HepG2 (cell line): Measurements from ENCODE around the gene SMARCD1. TPM values are rescaled to one million over a fixed set of nuclear protein-coding genes. Genes with fewer than 3 reads are reported as not detected.
A peak's percentile ranks its signal among the peaks of the same experiment; 100 is the strongest.

Experiments used
- ATF1 ChIP-seq: IDR thresholded peaks from 2 replicates; pipeline ENCODE4 v1.6.1; 2016; ENCODE audit warnings: mild to moderate bottlenecking, control low read depth
- ATF3 ChIP-seq: sonication (generic); formaldehyde crosslinking; IDR thresholded peaks from 2 replicates; pipeline ENCODE4 v1.4.0; 2020; ENCODE audit warnings: missing genetic modification reagents
- BATF2 ChIP-seq: sonication (generic); formaldehyde crosslinking; IDR thresholded peaks from 2 replicates; pipeline ENCODE4 v1.8.0; 2022; ENCODE audit warnings: mild to moderate bottlenecking, missing genetic modification reagents, moderate library complexity
- CSRNP2 ChIP-seq: sonication (generic); formaldehyde crosslinking; conservative IDR thresholded peaks from 2 replicates; pipeline ENCODE4 v1.8.0; 2022; ENCODE audit warnings: low read depth, missing genetic modification reagents
- GATAD1 ChIP-seq: IDR thresholded peaks from 2 replicates; pipeline ENCODE4 v1.6.1; 2016; ENCODE audit warnings: missing genetic modification reagents, missing compliant biosample characterization
- NONO ChIP-seq, 2 experiments: fragments of 450-650 bp in 1 of 2; sonication (generic) in 1 of 2; formaldehyde crosslinking in 1 of 2; IDR thresholded peaks in 1 of 2; conservative IDR thresholded peaks in 1 of 2; 2 replicates each; pipeline versions ENCODE4 v1.6.1 to v1.8.0; 2017 to 2022; ENCODE audit warnings: mild to moderate bottlenecking in 1 of 2, missing genetic modification reagents in 1 of 2, moderate library complexity in 1 of 2
- PREB ChIP-seq: sonication (generic); formaldehyde crosslinking; IDR thresholded peaks from 2 replicates; pipeline ENCODE4 v1.4.0; 2020; ENCODE audit warnings: missing genetic modification reagents
- RBFOX2 ChIP-seq: fragments of 200-400 bp; formaldehyde crosslinking; IDR thresholded peaks from 2 replicates; pipeline ENCODE4 v1.6.1; 2017; ENCODE audit warnings: low read depth, mild to moderate bottlenecking, low read length
- SIX4 ChIP-seq: sonication (generic); formaldehyde crosslinking; IDR thresholded peaks from 2 replicates; pipeline ENCODE4 v1.4.0; 2020; ENCODE audit warnings: missing genetic modification reagents
- SOX5 ChIP-seq: IDR thresholded peaks from 2 replicates; pipeline ENCODE4 v1.6.1; 2016; ENCODE audit warnings: borderline replicate concordance
- TEAD2 ChIP-seq: sonication (generic); formaldehyde crosslinking; IDR thresholded peaks from 2 replicates; pipeline ENCODE4 v1.9.0; 2021; ENCODE audit warnings: missing genetic modification reagents
- TFDP1 ChIP-seq: IDR thresholded peaks from 2 replicates; pipeline ENCODE4 v1.6.1; 2016; ENCODE audit warnings: missing compliant biosample characterization, missing genetic modification reagents, borderline replicate concordance
- ZBTB39 ChIP-seq: sonication (generic); formaldehyde crosslinking; IDR thresholded peaks from 2 replicates; pipeline ENCODE4 v1.5.0; 2020; ENCODE audit warnings: missing genetic modification reagents
- ZMAT3 ChIP-seq: sonication (generic); formaldehyde crosslinking; conservative IDR thresholded peaks from 2 replicates; pipeline ENCODE4 v1.7.0; 2021; ENCODE audit warnings: missing genetic modification reagents
- ZMAT5 ChIP-seq: sonication (generic); formaldehyde crosslinking; IDR thresholded peaks from 2 replicates; pipeline ENCODE4 v1.5.0; 2020; ENCODE audit warnings: mild to moderate bottlenecking, low read depth, missing genetic modification reagents, borderline replicate concordance
- ZNF101 ChIP-seq: sonication (generic); formaldehyde crosslinking; IDR thresholded peaks from 2 replicates; pipeline ENCODE4 v1.4.0; 2020; ENCODE audit warnings: mild to moderate bottlenecking, low read depth, missing genetic modification reagents, borderline replicate concordance
- ZNF121 ChIP-seq: sonication (generic); formaldehyde crosslinking; IDR thresholded peaks from 2 replicates; pipeline ENCODE4 v1.5.0; 2020; ENCODE audit warnings: mild to moderate bottlenecking, missing genetic modification reagents
- ZNF446 ChIP-seq: sonication (generic); formaldehyde crosslinking; IDR thresholded peaks from 2 replicates; pipeline ENCODE4 v1.5.0; 2020; ENCODE audit warnings: mild to moderate bottlenecking, missing genetic modification reagents
- ZNF552 ChIP-seq: sonication (generic); formaldehyde crosslinking; IDR thresholded peaks from 2 replicates; pipeline ENCODE4 v1.9.0; 2022; ENCODE audit warnings: missing genetic modification reagents, mild to moderate bottlenecking, borderline replicate concordance
- ZNF75D ChIP-seq: sonication (generic); formaldehyde crosslinking; IDR thresholded peaks from 2 replicates; pipeline ENCODE4 v1.8.1; 2023; ENCODE audit warnings: missing genetic modification reagents, mild to moderate bottlenecking, borderline replicate concordance
- ZNF878 ChIP-seq: sonication (generic); formaldehyde crosslinking; IDR thresholded peaks from 2 replicates; pipeline ENCODE4 v1.8.1; 2023; ENCODE audit warnings: mild to moderate bottlenecking, missing genetic modification reagents, moderate library complexity
- ZSCAN29 ChIP-seq: sonication (generic); formaldehyde crosslinking; conservative IDR thresholded peaks from 2 replicates; pipeline ENCODE4 v1.4.0; 2020; ENCODE audit warnings: mild to moderate bottlenecking, missing genetic modification reagents
- polyA plus RNA-seq, 8 experiments: library from polyadenylated mRNA; depleted of rRNA in 3 of 8; stranded (reverse) in 7 of 8; unstranded in 1 of 8; fragments of >200 nt; fragmentation: Illumina TruSeq in 4 of 8; extraction: Trizol in 4 of 8; gene quantifications; 2 replicates each; pipeline versions ENCODE4 v1.2.1 to v1.2.3, GENCODE V29; 2011 to 2016; ENCODE audit warnings: low read depth in 4 of 8, missing spikeins in 1 of 8, mixed read lengths in 1 of 8; ENCODE audit not compliant: insufficient read depth in 1 of 8
- total RNA-seq, 5 experiments: library from RNA; depleted of rRNA; stranded (reverse); fragments of >200 nt; fragmentation: Illumina TruSeq; extraction: Trizol; gene quantifications; 2 replicates each; pipeline ENCODE4 v1.2.3, GENCODE V29; 2016; ENCODE audit warnings: low read depth in 1 of 5

The SMARCD1 gene
- total and polyA plus RNA-seq, 2 of the 13 experiments (the other 11 are each of a cell fraction or from before 2014, with no cell fraction given): 51.7 to 54.6 TPM

GRCh38 chr12:50074936-50075807, 10.0 kb upstream of the SMARCD1 start (continued):
- TF ChIP-seq BATF2: no peak
- TF ChIP-seq ATF1: no peak
- no peak for TF ChIP-seq TFDP1 (CRISPR knock-in tag)
- no peak for TF ChIP-seq ZNF75D
- TF ChIP-seq NONO (IDR thresholded peaks at IDR 0.05): no peak
- TF ChIP-seq NONO (CRISPR knock-in tag; conservative IDR thresholded peaks at IDR 0.05): no peak
- TF ChIP-seq SIX4 (CRISPR knock-in tag): no peak
- TF ChIP-seq ZBTB39 (CRISPR knock-in tag): no peak
- TF ChIP-seq ZMAT3 (CRISPR knock-in tag): no peak
- TF ChIP-seq GATAD1: peak; percentile 66
- TF ChIP-seq PREB (CRISPR knock-in tag): no peak
- TF ChIP-seq CSRNP2 (CRISPR knock-in tag): no peak
- TF ChIP-seq SOX5 (CRISPR knock-in tag): no peak; the same call in 1 of the 2 replicates
- TF ChIP-seq ZSCAN29 (CRISPR knock-in tag): peak; percentile 89
- TF ChIP-seq ZNF121: no peak
- no peak for TF ChIP-seq ZNF552 (CRISPR knock-in tag)
- TF ChIP-seq ZNF446 (CRISPR knock-in tag): no peak
- no peak for TF ChIP-seq ZNF101 (CRISPR knock-in tag)
- TF ChIP-seq TEAD2 (CRISPR knock-in tag): no peak
- peak; percentile 81 for TF ChIP-seq ZNF878 (CRISPR knock-in tag)
- no peak for TF ChIP-seq ZMAT5 (CRISPR knock-in tag)
- no peak for TF ChIP-seq RBFOX2
- TF ChIP-seq ATF3 (CRISPR knock-in tag): no peak
